ENCODE data around the gene LILRB2.
A peak's percentile ranks its signal among the peaks of the same experiment; 100 is the strongest.
"Not testable (repeated sequence)": the region's sequence is repeated elsewhere in the genome, so short reads cannot be mapped to it uniquely, and the experiment has no call there.

LILRB2 gene

DNA sequence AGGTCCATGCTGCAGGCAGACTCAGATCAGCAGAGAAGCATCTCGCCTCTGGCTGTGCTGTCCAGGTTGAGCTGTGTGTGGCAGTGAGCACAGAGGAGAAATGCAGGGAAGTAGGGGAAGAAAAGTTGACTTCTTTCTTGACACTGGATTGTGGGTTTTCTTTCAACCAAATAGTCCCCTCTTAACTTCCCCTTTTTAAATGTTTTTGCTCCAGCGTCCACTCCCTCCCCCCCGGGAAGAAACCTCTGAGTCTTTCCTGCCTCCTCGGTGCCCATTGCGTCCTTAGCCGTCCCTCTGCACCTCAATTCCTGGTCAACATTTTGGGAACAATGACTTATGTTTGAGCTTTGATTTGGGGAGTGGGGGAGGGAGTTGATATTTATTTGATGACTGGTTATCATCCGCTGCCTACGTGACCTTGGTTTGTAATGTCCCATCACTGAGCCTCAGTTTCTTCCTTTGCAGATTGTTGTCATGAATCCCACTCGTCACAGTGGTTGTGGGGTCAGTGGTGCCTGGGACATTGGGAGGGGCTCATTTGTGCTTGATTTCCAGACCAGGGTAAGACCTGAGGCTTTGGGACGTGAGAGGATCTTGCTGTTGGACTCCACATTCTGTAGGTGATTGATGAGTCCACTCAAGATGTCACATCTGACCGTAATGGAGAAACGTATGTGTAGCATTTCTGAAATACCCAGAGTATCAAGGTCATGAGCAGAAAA is at the start of gene LILRB2:
Gene LILRB2, minus strand, starts transcription at position 104 of the 722 bp plus-strand sequence. CDS start 614 bp downstream, outside the sequence.
- DNase-seq (ENCODE audit: low spot score) = no peak

DNA sequence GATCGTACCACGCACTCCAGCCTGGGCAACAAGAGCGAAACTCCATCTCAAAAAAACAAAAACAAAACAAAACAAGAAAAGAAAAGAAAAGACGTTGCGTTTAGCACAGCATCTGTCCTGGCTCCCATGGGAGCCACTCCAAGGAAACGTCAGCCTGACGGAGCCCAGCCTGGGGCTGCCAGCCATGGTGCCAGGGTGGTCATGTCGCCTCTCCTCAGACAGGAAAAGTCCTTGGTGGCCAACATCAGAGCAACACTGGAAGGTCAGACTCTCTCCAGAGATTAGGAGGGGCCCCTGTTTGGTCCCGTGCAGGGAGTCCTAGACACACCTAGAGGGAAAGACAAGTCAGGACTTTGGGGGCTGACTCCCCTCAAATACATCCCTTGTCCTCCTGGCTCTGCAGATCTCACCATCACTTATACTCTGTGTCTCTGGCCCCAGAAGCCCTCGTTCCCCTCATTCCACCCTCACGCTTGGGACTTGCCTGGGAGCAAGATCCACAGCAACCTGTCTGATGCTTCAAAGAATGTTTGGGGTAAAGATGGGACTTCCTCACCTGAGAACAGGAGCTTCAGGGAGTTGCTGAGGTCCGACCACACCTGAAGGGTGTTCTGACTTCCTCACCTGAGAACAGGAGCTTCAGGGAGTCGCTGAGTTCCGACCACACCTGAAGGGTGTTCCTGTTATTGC is 48.7 kb upstream of the LILRB2 start:
- DNase-seq (ENCODE audit: low spot score) = no peak

DNA sequence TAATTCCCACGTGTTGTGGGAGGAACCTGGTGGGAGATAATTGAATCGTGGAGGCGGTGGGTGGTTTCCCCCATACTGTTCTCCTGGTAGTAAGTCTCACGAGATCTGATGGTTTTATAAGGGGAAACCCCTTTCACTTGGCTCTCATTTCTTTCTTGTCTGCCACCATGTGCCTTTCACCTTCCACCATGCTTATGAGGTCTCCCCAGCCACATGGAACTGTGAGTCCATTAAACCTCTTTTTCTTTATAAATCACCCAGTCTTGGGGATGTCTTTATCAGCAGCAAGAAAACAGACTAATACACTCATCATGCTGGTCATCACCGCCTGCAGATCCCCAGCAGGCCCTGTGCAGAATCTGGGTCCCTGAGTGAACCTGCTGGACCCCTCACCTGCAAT is 47.9 kb upstream of the LILRB2 start:
- not testable (repeated sequence) for DNase-seq (ENCODE audit: low spot score)

DNA sequence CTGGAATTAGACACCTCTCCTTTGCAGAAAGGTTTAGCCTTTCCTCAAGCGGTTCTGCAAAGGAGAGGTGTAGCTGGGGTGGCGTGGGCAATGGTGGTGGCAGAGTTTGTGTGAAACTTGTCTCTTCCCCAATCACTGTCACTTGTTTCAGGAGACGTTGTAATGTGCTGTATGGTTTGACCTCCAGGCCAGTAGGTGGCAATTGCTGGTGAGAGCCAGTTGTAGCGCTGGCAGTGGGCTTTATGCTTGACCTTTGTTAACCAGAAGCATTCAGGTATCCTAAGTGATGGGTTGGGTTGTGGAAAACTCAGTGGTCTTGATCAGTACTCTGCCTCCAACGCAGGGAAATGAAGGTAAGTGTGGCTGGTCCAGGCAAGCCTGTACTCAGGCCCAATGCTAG is 44.7 kb upstream of the LILRB2 start:
- DNase-seq (ENCODE audit: low spot score) = no peak

DNA sequence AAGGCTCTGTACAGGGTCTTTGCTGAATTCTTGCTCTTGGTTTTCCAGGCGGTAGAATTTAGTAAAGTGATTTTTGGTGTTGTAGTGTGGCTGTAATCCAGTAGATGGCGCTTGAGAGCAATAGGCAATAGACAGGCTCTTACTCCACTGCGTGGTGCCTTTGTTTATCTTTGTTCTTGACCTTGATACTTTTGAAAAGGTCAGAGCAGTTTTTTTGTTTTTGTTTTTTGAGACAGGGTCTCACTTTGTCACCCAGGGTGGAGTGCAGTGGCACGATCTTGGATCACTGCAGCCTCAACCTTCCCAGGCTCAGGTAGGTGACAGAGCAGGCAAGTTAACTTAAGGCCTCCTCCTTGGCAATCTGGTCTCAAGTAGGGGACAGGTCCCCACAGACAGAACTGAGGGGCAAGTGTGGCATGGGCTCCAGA is 44.3 kb upstream of the LILRB2 start:
- peak; percentile 66 for DNase-seq (ENCODE audit: low spot score)

DNA sequence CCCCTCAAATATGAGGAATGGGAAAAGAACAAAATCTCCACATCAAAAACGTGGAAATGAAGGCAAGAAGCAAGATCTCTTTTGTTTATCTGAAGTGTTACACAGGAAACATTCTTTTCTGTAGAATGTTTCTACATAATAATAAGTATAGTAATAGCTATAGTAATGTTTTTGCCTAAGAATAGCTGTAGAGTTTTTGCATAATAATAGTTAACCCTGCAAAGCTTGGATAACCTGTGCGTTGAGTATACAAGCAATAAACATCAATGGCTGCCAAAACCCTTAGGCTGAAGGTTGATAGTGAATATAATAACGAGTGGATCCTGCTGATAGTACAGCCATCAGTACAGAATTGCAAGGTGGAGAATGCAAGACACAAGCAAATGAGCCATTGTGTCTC is 43.2 kb upstream of the LILRB2 start:
- no peak for DNase-seq (ENCODE audit: low spot score)

DNA sequence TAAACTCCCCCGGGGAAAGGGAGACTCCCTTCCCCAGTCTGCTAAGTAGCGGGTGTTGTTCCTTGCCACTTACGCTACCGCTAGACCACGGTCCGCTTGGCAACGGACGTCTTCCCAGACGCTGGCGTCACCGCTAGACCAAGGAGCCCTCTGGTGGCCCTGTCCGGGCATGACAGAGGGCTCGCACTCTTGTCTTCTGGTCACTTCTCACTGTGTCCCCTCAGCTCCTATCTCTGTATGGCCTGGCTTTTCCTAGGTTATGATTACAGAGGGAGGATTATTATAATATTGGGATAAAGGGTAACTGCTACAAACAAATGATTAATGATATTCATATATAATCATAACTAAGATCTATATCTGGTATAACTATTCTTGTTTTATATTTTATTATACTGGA is 42.0 kb upstream of the LILRB2 start:
- DNase-seq (ENCODE audit: low spot score) = not testable (repeated sequence)

DNA sequence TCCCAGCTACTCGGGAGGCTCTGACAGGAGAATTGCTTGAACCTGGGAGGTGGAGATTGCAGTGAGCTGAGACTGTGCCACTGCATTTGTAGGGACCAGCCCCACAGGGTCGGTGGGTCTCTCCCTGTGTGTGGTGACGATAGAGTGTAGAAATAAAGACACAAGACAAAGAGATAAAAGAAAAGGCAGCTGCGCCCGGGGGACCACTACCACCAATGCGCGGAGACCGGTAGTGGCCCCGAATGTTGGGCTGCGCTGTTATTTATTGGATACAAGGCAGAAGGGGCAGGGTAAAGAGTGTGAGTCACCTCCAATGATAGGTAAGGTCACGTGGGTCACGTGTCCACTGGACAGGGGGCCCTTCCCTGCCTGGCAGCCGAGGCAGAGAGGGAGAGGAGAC is 41.4 kb upstream of the LILRB2 start:
- DNase-seq (ENCODE audit: low spot score) = not testable (repeated sequence)

DNA sequence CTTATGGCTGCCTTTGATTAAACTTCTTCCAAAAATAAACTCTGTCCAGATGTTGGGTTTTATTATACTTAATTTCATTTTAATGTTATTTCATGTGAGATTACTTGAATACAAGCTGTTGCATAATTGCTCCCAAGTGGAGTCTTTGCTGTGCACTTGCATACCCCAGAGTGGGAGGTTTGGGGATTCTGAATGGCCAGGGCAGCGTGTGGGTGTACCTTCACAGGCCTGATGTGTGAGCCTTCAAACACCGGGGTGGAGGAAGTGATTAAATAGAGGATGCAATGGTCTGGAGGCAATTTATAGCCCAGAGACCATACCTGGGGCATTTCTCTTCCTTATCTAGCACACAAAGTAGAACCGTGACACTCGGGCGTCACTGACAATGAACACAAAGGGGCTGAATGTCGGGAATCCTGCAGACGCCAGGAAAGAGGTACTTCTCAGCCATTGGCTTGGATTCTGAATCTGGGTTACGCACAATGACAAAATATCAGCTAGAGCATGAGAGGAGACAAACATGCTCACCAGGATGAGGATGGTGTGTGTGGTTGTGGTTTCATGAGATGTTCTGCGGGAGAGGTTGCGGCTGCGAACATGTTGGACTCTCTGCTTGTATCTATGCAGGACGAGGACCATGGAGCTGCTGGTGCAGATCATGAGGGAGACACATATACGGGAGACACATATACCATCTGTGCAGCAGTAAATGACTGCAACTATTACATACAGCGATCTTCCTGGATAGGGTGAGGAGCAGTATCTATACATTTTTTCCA is 39.2 kb upstream of the LILRB2 start:
- no peak for DNase-seq (ENCODE audit: low spot score)

DNA sequence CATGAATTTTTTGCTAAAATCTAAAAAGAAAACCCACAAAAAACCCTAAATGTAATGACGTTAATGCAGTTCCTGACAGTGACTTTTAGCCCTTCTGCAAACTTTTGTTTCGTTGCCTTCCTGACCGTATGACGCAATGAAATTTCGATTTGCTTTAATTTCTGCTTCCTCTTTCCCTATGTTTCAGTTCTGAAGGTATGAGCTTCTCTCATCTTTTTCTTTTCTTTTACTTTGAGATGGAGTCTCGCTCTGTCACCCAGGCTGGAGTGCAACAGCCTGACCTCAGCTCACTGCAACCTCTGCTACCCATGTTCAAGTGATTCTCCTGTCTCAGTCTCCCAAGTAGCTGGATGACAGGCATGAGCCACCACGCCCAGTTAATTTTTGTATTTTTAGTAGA is 38.1 kb upstream of the LILRB2 start:
- DNase-seq (ENCODE audit: low spot score) = no peak

DNA sequence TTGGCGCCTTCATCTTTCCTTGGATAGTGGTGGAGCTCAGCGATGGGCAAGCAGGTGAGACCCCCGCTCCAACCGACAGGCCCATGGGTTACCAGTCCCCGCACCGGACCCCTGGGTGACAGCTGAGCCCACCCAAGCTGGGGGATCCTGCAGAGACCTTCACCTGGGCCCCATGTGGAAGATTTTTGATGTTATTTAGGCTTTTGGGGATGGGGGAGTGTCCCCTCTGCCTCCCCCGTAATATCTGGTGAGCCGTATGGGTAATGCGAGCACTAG is 37.0 kb upstream of the LILRB2 start:
- no peak for DNase-seq (ENCODE audit: low spot score)

DNA sequence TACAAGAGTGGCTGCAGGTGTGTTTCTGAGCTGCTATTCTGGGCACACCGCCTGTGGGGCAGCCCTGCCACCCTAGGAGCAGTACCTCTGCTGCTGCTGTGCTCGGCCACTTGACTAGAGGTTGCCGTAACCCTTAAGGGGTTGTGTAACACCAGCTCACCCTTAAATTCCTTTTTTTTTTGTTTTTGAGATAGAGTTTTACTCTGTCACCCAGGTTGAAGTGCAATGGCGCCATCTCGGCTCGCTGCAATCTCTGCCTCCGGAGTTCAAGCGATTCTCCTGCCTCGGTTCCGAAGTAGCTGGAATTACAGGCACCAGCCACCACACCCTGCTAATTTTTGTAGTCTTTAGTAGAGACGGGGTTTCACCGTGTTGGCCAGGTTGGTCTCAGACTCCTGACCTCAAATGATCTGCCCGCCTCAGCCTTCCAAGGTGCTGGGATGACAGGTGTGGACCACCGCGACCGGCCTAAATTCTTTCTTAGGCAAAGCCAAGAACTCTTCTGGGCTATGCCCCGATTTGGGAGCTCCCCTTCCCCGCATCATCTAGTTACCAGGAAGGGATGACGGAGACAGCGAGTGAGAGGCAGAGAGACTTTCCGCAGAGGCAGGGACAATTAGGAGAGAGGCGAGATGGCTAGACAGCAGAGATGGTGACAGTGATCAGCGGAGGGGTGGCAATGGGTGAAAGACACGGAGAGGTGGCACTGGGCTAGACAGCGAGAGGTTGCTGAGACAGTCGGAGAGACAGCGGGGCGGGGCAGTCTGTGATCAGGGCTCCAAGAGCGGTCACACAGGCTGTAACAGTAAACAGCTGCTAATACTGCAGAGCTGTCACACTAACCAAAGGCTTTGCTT is 36.4 kb upstream of the LILRB2 start:
- DNase-seq (ENCODE audit: low spot score) = no peak

DNA sequence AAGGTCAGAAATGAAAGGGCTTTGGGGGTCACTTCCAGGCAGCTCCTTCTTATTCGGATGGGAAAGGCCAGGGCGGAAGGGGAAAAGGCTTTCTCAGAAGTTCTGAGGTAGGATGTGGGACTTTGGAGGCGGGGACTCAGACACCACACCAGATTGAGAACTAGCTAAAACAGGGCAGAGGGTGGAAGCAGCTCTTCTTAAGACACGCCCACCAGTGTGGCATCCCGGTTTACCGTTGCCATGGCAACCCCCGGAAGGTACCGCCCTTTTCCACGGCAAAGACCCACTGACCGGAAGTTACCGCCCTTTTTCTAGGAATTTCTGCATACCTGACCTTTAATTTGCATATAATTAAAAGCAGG is 35.8 kb upstream of the LILRB2 start:
- peak; percentile 75 for DNase-seq (ENCODE audit: low spot score)

DNA sequence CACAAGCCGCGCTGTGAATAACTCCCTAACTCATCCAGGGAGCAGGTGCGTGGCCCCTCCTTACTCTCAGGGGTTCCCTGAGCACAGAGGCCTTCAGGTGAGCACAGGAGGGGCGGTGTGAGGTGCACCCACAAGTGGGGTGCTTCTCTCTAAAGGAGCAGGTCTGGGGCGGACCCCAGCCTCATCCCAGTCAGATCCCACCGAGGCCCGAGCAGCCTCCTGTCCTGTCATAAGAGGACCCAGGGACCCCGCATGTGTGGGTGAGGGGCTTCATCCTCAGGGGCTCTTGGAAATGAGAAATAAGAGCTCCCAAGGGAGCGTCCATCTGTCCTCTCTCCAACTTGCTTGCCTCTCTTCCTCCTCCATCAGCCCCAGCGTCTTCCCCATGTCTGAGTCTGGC is 35.0 kb upstream of the LILRB2 start:
- no peak for DNase-seq (ENCODE audit: low spot score)

DNA sequence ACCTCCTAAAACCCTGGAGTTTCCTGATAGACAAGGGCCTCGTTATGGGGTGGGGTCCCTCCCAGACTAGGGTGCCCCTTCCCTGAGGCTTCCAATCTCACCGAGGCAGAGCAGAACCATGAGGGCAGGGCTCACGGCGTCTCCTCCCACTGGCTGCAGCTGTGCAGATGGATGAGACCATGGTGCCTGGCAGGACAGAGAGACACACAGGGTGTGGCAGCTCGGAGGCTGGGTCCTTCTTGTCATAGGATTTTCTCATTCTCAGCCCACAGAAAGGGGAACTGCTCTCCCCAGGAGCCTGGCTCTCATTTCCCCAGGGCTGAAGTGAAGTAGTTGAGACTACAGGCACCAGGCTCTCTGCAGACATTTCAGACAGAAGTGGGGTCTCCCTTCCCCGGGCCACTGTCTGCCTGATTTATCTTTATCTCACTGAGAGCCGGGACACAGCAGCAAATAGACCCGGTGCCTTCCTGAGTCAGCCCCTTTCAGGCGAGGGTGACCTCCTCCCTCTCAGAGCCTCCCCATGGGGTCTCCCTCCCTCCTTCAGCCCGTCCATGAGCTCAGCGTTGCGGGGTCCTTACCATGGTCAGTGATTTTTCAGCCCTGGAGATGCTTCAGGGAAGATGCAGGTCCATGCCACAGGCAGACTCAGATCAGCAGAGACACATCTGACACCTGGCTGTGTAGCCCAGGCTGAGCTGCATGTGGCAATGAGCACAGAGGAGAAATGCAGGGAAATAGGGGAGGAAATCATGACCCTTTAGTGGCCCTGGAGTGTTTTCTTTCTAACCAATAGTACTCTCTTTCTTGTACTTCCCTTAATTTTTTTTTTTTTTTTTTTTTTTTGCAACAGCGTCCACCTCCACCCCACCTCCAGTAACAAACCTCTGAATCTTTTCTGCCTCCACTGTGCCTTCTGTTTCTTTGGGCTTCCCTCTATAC is 31.8 kb upstream of the LILRB2 start, which contains the start of gene LILRA5:
Gene LILRA5, minus strand, starts transcription at position 731 of the 942 bp plus-strand sequence. Its CDS starts 147 bp downstream, at position 584.
- DNase-seq (ENCODE audit: low spot score) = no peak

DNA sequence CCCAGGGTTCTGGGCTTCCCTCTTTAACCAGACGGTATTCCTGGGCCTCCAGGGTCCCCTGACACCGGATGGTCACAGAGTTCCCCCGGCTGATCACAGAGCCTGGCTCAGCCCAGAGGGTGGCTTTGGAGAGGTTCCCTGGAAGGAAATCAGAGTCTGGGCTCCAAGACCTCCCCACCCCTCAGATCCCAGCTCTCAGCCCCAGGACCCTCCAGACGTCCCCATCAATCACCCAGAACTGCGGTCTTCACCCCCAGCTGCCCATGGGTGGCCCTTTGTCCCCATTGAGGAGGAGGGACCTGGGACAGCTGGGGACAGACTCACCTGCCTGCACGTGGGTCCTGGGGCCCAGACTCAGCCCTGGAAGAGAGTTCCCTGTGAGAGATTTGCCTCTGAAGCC is 31.1 kb upstream of the LILRB2 start:
- no peak for DNase-seq (ENCODE audit: low spot score)

DNA sequence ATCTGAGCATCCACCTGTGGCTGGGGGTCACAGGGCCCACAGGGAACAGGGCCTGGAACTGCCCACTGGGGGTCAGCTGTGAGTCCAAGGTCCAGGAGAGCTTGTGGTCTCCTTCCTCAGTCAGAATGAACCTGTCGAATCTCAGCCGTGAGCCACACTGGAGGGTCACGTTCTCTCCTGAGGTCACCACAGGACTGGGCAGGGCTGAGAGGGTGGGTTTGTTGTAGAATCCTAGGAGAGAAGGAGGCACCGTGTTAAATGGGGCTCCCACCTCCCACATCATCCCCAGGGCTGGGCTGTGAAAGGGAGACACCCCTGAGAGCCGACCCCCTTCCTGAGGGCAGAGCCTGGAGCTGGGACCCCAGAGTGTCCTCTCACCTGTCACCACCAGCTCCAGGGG is 30.6 kb upstream of the LILRB2 start:
- DNase-seq (ENCODE audit: low spot score) = no peak

DNA sequence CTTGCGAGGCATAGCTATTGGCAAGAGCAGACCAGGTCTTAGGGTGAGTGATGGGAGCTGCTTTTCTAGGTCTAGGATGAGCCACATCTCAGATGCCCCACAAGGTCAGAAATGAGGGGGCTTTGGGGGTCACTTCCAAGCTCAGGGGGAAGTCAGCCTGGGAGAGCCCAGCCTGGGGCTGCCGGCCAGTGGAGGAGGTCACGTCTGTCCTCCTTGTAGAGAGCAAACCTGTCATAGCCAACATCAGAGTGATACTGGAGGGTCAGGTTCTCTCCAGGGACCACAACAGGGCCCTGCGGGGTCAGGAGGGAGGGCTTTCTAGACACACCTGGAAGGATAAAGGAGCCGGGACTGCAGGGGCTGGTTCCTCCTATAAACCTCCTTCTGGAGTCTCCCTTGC is 29.6 kb upstream of the LILRB2 start:
- DNase-seq (ENCODE audit: low spot score) = no peak

DNA sequence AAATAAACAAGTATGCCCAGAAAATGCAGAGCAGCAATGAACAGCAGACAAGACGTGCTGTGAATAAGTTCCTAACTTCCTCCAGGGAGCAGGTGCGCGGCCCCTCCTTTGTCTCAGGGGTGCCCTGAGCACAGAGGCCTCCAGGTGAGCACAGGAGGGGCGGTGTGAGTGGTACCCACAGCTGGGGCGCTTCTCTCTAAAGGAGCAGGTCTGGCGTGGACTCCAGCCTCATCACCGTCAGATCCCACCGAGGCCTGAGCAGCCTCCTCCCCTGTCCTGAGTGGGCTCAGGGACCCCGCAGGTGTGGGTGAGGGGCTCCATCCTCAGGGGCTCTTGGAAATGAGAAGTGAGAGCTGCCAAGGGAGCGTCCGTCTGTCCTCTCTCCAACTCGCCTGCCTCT is 28.9 kb upstream of the LILRB2 start:
- no peak for DNase-seq (ENCODE audit: low spot score)

DNA sequence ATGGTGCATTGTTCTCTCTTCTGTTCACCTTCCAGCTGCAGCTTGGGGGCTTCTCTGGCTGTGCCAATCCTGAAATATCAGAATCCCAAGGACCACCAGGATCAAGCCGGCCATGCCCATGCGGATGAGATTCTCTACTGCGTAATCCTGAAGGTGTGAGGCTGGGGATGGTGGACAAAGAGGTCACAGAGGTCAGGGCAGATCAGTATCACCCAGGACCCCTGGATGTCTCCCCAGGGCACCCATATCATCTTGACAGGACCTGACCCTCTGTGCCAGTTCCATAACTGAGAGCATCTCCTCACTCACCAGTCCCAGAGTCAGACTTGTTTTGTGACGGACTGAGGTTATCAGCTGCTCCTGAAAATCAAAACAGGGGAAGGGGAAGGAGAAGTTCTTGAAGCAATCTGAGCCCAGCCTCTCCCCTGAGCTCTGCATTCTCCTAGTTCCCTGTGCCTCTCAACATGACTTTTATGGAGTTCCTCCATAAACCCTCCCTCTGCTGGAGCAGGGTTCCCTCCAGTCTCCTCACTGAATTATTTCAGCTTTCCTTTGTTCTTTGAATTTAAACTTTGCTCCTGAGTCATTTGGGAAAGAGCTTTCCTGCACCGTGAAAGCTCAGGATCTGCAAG is 26.6 kb upstream of the LILRB2 start:
- DNase-seq (ENCODE audit: low spot score) = no peak

DNA sequence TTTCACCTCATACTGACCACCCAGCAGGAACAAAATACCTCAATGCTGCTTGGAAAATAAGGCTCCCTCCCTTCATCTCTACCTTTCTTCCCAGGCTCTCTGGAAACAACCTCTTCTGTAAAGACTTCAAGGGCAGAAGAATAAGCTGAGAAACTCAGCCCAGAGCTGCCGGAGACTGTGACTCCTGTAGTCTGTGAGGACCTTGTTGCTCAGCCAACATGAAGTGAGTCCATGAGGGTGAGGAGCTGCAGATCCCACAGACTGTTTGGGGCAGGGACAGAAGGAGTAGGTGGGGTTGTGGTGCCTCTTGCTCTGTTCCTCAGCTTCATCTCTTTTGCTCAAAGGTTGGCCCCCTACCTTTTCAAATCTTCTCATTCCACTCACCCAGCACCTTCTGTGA is 24.2 kb upstream of the LILRB2 start:
- no peak for DNase-seq (ENCODE audit: low spot score)
